HuH-7.5 (cell line): ENCODE data around the gene PLEKHH1.

ENCODE experiments used
- DNase-seq: peaks from one replicate; pipeline ENCODE4 v3.0.0; 2011; ENCODE audit warnings: low spot score

PLEKHH1 gene

GRCh38 chr14:67630186-67630585 is 97.1 kb downstream of the PLEKHH1 start:
- no peak for DNase-seq

GRCh38 chr14:67630938-67631337 is 97.8 kb downstream of the PLEKHH1 start:
- DNase-seq, result no peak

GRCh38 chr14:67633451-67634147 is 100.5 kb downstream of the PLEKHH1 start:
- no peak for DNase-seq

GRCh38 chr14:67636361-67636919 is 103.3 kb downstream of the PLEKHH1 start:
- DNase-seq, result no peak

GRCh38 chr14:67638642-67639041 is 105.6 kb downstream of the PLEKHH1 start:
- no peak for DNase-seq
